HEK293T (cell line): ENCODE data around the gene EPHB1.

Experiments
- ARNT ChIP-seq: fragments of 450-650 bp; IDR thresholded peaks from 2 replicates; pipeline ENCODE4 v1.6.1; 2017; ENCODE audit warnings: mild to moderate bottlenecking
- BHLHE40 ChIP-seq: fragments of 450-650 bp; IDR thresholded peaks from 2 replicates; pipeline ENCODE4 v1.6.1; 2016; ENCODE audit warnings: mild to moderate bottlenecking, moderate library complexity, borderline replicate concordance
- FOXA1 ChIP-seq: fragments of 450-650 bp; IDR thresholded peaks from 2 replicates; pipeline ENCODE4 v1.6.1; 2016; ENCODE audit warnings: mild to moderate bottlenecking
- FOXK2 ChIP-seq: fragments of 450-650 bp; IDR thresholded peaks from 2 replicates; pipeline ENCODE4 v1.6.1; 2016; ENCODE audit warnings: mild to moderate bottlenecking
- FOXM1 ChIP-seq: fragments of 450-650 bp; IDR thresholded peaks from 2 replicates; pipeline ENCODE4 v1.6.1; 2017; ENCODE audit warnings: mild to moderate bottlenecking, borderline replicate concordance
- HDGF ChIP-seq: fragments of 450-650 bp; IDR thresholded peaks from 2 replicates; pipeline ENCODE4 v1.6.1; 2017; ENCODE audit warnings: antibody characterized with exemption, borderline replicate concordance
- L3MBTL2 ChIP-seq: fragments of 450-650 bp; conservative IDR thresholded peaks from 2 replicates; pipeline ENCODE4 v1.6.1; 2016; ENCODE audit warnings: mild to moderate bottlenecking
- SP1 ChIP-seq: fragments of 450-650 bp; IDR thresholded peaks from 2 replicates; pipeline ENCODE4 v1.6.1; 2017
- SUZ12 ChIP-seq: fragments of 450-650 bp; IDR thresholded peaks from 2 replicates; pipeline ENCODE4 v1.6.1; 2016; ENCODE audit warnings: mild to moderate bottlenecking
- TARDBP ChIP-seq: fragments of 450-650 bp; IDR thresholded peaks from 2 replicates; pipeline ENCODE4 v1.6.1; 2016
- ZNF384 ChIP-seq: fragments of 450-650 bp; IDR thresholded peaks from 2 replicates; pipeline ENCODE4 v1.6.1; 2016

- TF ChIP-seq ARNT = no peak
- TF ChIP-seq SP1 = no peak
- TF ChIP-seq SUZ12 = no peak
- TF ChIP-seq FOXK2 = no peak
- no peak for TF ChIP-seq L3MBTL2
- TF ChIP-seq HDGF = no peak
- TF ChIP-seq TARDBP = no peak
- no peak for TF ChIP-seq FOXA1
- TF ChIP-seq BHLHE40 = no peak
- TF ChIP-seq ZNF384 = no peak
- no peak for TF ChIP-seq FOXM1
These were observed 353.4 kb downstream of the EPHB1 start for GRCh38 chr3:135148398-135149020.
